MCF 10A (cell line): Measurements from ENCODE around the gene AKR1C1. TPM values are rescaled to one million over a fixed set of nuclear protein-coding genes. Genes with fewer than 3 reads are reported as not detected.
A peak's percentile ranks its signal among the peaks of the same experiment; 100 is the strongest.
"Not testable (repeated sequence)": the region's sequence is repeated elsewhere in the genome, so short reads cannot be mapped to it uniquely, and the experiment has no call there.

Experiments used
- BruUV-seq: library from RNA; stranded (reverse); fragments of 400-500 nt; replicated peaks from 2 replicates; lab custom pipeline; 2021; lab: Mats Ljungman, UMichigan
- CTCF ChIA-PET: fragments of 300-600 bp; sonication (Branson Sonifier 250); formaldehyde crosslinking; extraction: SDS; loops from one replicate; lab custom pipeline; 2021; ENCODE audit warnings: antibody characterized with exemption, inconsistent platforms; lab: Yijun Ruan, JAX
- POLR2A ChIA-PET: fragments of 300-600, 350-650 bp; sonication (Branson Sonifier 250); formaldehyde crosslinking; extraction: SDS; loops from one replicate; lab custom pipeline; 2020; ENCODE audit warnings: antibody characterized with exemption, inconsistent platforms; lab: Yijun Ruan, JAX
- DNase-seq: peaks from one replicate; pipeline ENCODE4 v3.0.0-alpha.2; 2018; ENCODE audit not compliant: unreplicated experiment
- H3K27ac Mint-ChIP-seq: one replicate; pipeline ENCODE4 v1.8.0; 2022; ENCODE audit warnings: mild to moderate bottlenecking, low read depth, mixed read lengths; ENCODE audit not compliant: unreplicated experiment
- H3K27me3 Mint-ChIP-seq: one replicate; pipeline ENCODE4 v1.8.0; 2022; ENCODE audit warnings: mixed read lengths; ENCODE audit not compliant: insufficient read depth, unreplicated experiment
- H3K36me3 Mint-ChIP-seq: one replicate; pipeline ENCODE4 v1.8.0; 2022; ENCODE audit warnings: mild to moderate bottlenecking, moderate library complexity, mixed read lengths; ENCODE audit not compliant: insufficient read depth, unreplicated experiment
- H3K4me1 Mint-ChIP-seq: one replicate; pipeline ENCODE4 v1.8.0; 2022; ENCODE audit warnings: mixed read lengths; ENCODE audit not compliant: insufficient read depth, unreplicated experiment
- H3K4me3 Mint-ChIP-seq: one replicate; pipeline ENCODE4 v1.8.0; 2022; ENCODE audit warnings: mild to moderate bottlenecking, moderate library complexity, mixed read lengths; ENCODE audit not compliant: unreplicated experiment
- H3K9me3 Mint-ChIP-seq: one replicate; pipeline ENCODE4 v1.8.0; 2022; ENCODE audit warnings: mixed read lengths; ENCODE audit not compliant: unreplicated experiment
- intact Hi-C: fragments of 100-400 bp; cut with micrococcal nuclease; formaldehyde crosslinking; loops from 2 replicates; pipeline ENCODE4 v1.14.1; 2022
- total RNA-seq: library from RNA; stranded (reverse); gene quantifications from 2 replicates; pipeline ENCODE4 v1.2.3, GENCODE V29; 2022
- TF ChIP-seq, protein P1 (sequence below): fragments of 200-600 bp; IDR thresholded peaks from one replicate; pipeline ENCODE4 v1.8.0; 2022; ENCODE audit warnings: antibody characterized with exemption, mild to moderate bottlenecking; ENCODE audit not compliant: unreplicated experiment

Gene AKR1C1
- total RNA-seq, 1 experiment from 2014 or later: 4.3 TPM

DNA sequence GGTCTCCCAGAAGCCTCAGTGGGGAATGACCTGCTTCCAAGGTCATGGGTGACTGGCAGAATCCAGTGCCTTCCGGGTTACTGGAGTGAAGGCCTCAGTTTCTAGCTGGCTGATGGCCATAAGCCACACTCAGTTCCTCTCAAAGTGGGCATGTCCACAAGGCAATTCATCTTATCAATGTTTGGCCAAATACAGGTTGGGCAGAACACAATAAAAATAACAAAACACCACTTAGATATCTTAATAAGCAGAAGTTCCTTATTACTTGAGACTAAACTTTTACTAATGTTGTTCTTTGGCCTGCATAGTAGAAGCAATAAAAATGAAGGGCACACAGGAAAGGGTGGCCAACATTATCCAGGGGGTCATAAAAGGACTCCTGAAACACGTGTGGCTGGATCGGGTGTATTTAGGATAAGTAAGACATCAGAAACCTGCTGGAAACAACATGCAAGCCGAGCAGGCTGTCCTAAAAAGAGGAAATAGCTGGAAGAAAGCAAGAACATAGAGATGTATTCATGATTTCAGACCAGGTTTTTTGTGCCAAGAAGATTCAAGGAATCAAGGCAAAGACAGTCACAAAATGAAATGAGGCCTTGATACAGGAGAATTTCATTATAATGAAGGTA is 60.1 kb downstream of the AKR1C1 start:
- no TSS peak for BruUV-seq
- TF ChIP-seq, protein P1, sequence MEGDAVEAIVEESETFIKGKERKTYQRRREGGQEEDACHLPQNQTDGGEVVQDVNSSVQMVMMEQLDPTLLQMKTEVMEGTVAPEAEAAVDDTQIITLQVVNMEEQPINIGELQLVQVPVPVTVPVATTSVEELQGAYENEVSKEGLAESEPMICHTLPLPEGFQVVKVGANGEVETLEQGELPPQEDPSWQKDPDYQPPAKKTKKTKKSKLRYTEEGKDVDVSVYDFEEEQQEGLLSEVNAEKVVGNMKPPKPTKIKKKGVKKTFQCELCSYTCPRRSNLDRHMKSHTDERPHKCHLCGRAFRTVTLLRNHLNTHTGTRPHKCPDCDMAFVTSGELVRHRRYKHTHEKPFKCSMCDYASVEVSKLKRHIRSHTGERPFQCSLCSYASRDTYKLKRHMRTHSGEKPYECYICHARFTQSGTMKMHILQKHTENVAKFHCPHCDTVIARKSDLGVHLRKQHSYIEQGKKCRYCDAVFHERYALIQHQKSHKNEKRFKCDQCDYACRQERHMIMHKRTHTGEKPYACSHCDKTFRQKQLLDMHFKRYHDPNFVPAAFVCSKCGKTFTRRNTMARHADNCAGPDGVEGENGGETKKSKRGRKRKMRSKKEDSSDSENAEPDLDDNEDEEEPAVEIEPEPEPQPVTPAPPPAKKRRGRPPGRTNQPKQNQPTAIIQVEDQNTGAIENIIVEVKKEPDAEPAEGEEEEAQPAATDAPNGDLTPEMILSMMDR: no peak
- CTCF ChIA-PET: interaction anchor here (0.7 kb wide), 1 partner anchor 175 kb away, joined by 3 read pairs; no protein-coding TSS in a partner anchor

DNA sequence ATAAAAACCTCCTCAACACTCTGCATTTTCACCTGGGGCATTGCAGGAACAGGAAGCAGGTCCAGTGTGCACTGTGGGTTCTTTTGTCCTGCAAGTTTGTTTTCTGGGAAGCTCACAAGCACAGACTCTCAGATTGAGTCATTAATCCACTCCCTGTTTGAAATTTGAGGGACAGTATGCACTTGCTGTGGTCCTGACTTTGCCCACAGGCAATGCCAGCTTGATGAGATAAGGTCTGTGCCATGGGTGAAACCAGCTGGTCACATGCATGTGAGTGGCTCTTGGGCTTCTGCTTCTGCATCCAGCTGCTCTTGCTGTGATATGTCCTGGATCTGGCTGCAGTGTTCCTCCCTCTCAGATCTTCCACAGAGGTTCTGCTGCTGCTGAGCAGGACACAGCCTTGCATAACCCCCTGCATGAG is 62.3 kb downstream of the AKR1C1 start:
- peak overlapping the region; percentile 44 for H3K27ac Mint-ChIP-seq
- intact Hi-C loops: not testable (repeated sequence)

More for the DNA sequence above, 60.1 kb downstream of the AKR1C1 start:
- intact Hi-C loops: no loop called here
- peaks cover 43% of the 10 kb centered on the region for H3K4me1 Mint-ChIP-seq
- POLR2A ChIA-PET: interaction anchor here (1.0 to 2.1 kb wide), 4 partner anchors 8 to 73 kb away, joined by 3 to 8 read pairs (median 4); partner anchors contain the start of gene AKR1C3
- DNase-seq: no peak
- no peak overlapping the region for H3K4me3 Mint-ChIP-seq
- H3K36me3 Mint-ChIP-seq: no peaks in the 10 kb centered on the region
- no peaks in the 10 kb centered on the region for H3K9me3 Mint-ChIP-seq
- peak overlapping the region; percentile 68 for H3K27ac Mint-ChIP-seq
- no peaks in the 10 kb centered on the region for H3K27me3 Mint-ChIP-seq

DNA sequence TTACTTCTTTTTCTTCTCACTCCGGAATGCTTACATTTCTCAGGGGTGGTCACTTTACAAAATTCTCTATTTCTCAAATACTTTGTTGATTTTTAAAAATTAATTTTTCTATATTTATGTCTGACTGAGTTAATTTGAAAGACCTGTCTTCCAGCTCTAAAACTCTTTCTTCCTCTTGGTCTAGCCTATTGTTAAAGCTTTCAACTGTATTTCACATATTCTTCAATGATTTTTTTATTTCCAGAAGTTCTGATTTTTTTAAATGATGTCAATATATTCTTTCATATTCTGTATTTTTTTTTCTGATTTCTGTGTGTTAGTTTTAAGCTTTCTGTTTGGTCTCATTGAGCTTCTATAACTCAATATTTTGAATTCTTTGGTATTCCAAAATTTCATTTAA is 67.8 kb downstream of the AKR1C1 start:
- peaks cover 14% of the 10 kb centered on the region for H3K9me3 Mint-ChIP-seq
- DNase-seq: no peak
- BruUV-seq: no TSS peak
- intact Hi-C loops: no loop called here
- no peak overlapping the region for H3K4me3 Mint-ChIP-seq
- H3K27ac Mint-ChIP-seq: peak overlapping the region; percentile 17
- TF ChIP-seq, protein P1: no peak
- peaks cover 23% of the 10 kb centered on the region for H3K4me1 Mint-ChIP-seq
- no peaks in the 10 kb centered on the region for H3K36me3 Mint-ChIP-seq
- POLR2A ChIA-PET: interaction anchor here (0.8 to 1.4 kb wide), 2 partner anchors 8 to 21 kb away, joined by 3 read pairs; no protein-coding TSS in a partner anchor
- no peaks in the 10 kb centered on the region for H3K27me3 Mint-ChIP-seq
- CTCF ChIA-PET: interaction anchor here (0.6 to 1.6 kb wide), 3 partner anchors 73 to 404 kb away, joined by 3 to 6 read pairs (median 5); no protein-coding TSS in a partner anchor

More for the DNA sequence above, 62.3 kb downstream of the AKR1C1 start:
- Mint-ChIP-seq H3K4me1 (peaks cover 33% of the 10 kb centered on the region), H3K4me3 (peak overlapping the region; percentile 27)
- POLR2A ChIA-PET: interaction anchor here (0.6 to 2.1 kb wide), 7 partner anchors 8 to 864 kb away, joined by 3 to 8 read pairs (median 3); partner anchors contain the start of genes AKR1C3, ANKRD16 and FBH1
- BruUV-seq, H3K27me3 Mint-ChIP-seq, H3K36me3 Mint-ChIP-seq, H3K9me3 Mint-ChIP-seq, DNase-seq: not testable (repeated sequence)
- CTCF ChIA-PET: interaction anchor here (0.9 kb wide), 1 partner anchor 198 kb away, joined by 3 read pairs; no protein-coding TSS in a partner anchor

DNA sequence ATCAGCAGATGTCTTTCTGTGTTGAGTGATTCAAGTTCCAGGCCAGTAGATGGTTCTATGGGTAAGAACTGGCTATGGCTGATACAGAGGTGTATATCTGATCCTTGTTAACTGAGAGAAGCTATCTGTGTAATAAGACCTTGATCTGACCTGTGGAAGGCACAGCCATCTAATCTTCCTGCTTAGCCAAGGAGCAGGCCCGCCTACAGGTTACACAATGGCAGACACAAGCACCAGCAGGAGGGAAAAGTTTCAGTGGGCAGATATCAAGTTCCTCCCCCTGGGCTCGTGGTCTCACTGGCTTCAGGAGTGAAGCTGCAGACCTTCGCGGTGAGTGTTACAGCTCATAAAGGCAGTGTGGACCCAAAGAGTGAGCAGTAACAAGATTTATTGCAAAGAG is 68.4 kb downstream of the AKR1C1 start:
- POLR2A ChIA-PET: interaction anchor here (0.8 to 1.4 kb wide), 3 partner anchors 9 to 20 kb away, joined by 3 read pairs; no protein-coding TSS in a partner anchor
- H3K4me3 Mint-ChIP-seq, H3K36me3 Mint-ChIP-seq, H3K27me3 Mint-ChIP-seq, BruUV-seq, DNase-seq, intact Hi-C loops: not testable (repeated sequence)
- Mint-ChIP-seq H3K9me3 (peaks cover 14% of the 10 kb centered on the region), H3K27ac (peak overlapping the region; percentile 17), H3K4me1 (peaks cover 19% of the 10 kb centered on the region)
- CTCF ChIA-PET: interaction anchor here (0.5 to 1.6 kb wide), 4 partner anchors 63 to 404 kb away, joined by 3 to 6 read pairs (median 4); partner anchors contain the start of gene AKR1C3

DNA sequence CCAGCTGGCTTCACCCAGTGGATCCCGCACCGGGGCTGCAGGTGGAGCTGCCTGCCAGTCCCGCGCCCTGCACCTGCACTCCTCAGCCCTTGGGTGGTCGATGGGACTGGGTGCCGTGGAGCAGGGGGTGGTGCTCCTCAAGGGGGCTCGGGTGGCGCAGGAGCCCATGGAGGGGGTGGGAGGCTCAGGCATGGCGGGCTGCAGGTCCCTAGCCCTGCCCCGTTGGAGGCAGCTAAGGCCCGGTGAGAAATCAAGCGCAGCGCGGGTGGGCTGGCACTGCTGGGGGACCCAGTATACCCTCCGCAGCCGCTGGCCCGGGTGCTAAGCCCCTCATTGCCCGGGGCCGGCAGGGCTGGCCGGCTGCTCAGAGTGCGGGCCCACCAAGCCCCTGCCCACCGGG is 69.2 kb downstream of the AKR1C1 start:
- BruUV-seq, DNase-seq, H3K4me3 Mint-ChIP-seq, intact Hi-C loops, H3K27ac Mint-ChIP-seq, H3K27me3 Mint-ChIP-seq, CTCF ChIA-PET, H3K36me3 Mint-ChIP-seq: not testable (repeated sequence)
- POLR2A ChIA-PET: interaction anchor here (0.8 to 1.3 kb wide), 2 partner anchors 9 to 10 kb away, joined by 3 to 4 read pairs; no protein-coding TSS in a partner anchor
- Mint-ChIP-seq H3K4me1 (peaks cover 19% of the 10 kb centered on the region), H3K9me3 (peaks cover 14% of the 10 kb centered on the region)

Other genes starting within 250 kb of the AKR1C1 start
- 0.29 TPM in 1 of 2 replicates, not detected in the other for gene AKR1E2, start 137.2 kb upstream of the AKR1C1 start, total RNA-seq
- 19.7 and 21.1 TPM in 2 replicates for gene AKR1C2, start 40.4 kb downstream of the AKR1C1 start, total RNA-seq
- 22.0 and 22.9 TPM in 2 replicates for gene AKR1C3, start 131.0 kb downstream of the AKR1C1 start, total RNA-seq
- 0.27 TPM in 1 of 2 replicates, not detected in the other for gene AKR1C8, start 221.7 kb downstream of the AKR1C1 start, total RNA-seq
- gene AKR1C4, start 233.4 kb downstream of the AKR1C1 start, total RNA-seq: not detected in 2 replicates